Lung (tissue), 12 donors: Measurements from ENCODE around the gene CPSF7. TPM values are rescaled to one million over a fixed set of nuclear protein-coding genes. Genes with fewer than 3 reads are reported as not detected.

Source experiments
- ATAC-seq: fragments of 200-7000 bp; cut with Tn5 transposase; one replicate; pipeline ENCODE4 v1.9.1; 2020; ENCODE audit warnings: moderate number of reproducible peaks; ENCODE audit not compliant: insufficient read depth, low FRiP score
- DNase-seq, 3 donors: peaks; one replicate each; pipeline ENCODE4 v3.0.0-alpha.2; 2013 to 2017
- H3K27ac ChIP-seq, 2 donors: one replicate each; pipeline ENCODE4 v1.5.1; 2013; ENCODE audit warnings: mild to moderate bottlenecking in 2 of 2, moderate library complexity in 2 of 2, control low read depth in 1 of 2, inconsistent platforms in 1 of 2, low read depth in 1 of 2, low read length in 1 of 2
- H3K27me3 ChIP-seq, 3 donors: one replicate each; pipeline ENCODE4 v1.5.1; 2013; ENCODE audit warnings: low read length in 2 of 3; ENCODE audit not compliant: control insufficient read depth in 3 of 3, insufficient read depth in 3 of 3
- H3K36me3 ChIP-seq, 4 donors: one replicate each; pipeline ENCODE4 v1.5.1; 2013; ENCODE audit warnings: low read length in 4 of 4, mild to moderate bottlenecking in 1 of 4, moderate library complexity in 1 of 4; ENCODE audit not compliant: control insufficient read depth in 4 of 4, insufficient read depth in 4 of 4
- H3K4me1 ChIP-seq, 5 donors: one replicate each; pipeline ENCODE4 v1.5.1; 2013; ENCODE audit warnings: low read length in 5 of 5, mild to moderate bottlenecking in 2 of 5, moderate library complexity in 1 of 5; ENCODE audit not compliant: control insufficient read depth in 5 of 5, insufficient read depth in 5 of 5
- H3K4me3 ChIP-seq: one replicate; pipeline ENCODE4 v1.5.1; 2013; ENCODE audit warnings: mild to moderate bottlenecking, control low read depth, moderate library complexity
- H3K9ac ChIP-seq, 2 donors: one replicate each; pipeline ENCODE4 v1.5.1; 2013; ENCODE audit warnings: low read length in 2 of 2, control low read depth in 1 of 2; ENCODE audit not compliant: insufficient read depth in 1 of 2
- H3K9me3 ChIP-seq, 4 donors: one replicate each; pipeline ENCODE4 v1.5.1; 2013; ENCODE audit warnings: low read length in 3 of 4, mild to moderate bottlenecking in 1 of 4, moderate library complexity in 1 of 4; ENCODE audit not compliant: control insufficient read depth in 4 of 4, insufficient read depth in 3 of 4
- CTCF ChIP-seq: IDR thresholded peaks from 2 replicates; pipeline ENCODE4 v1.5.1; 2012; ENCODE audit warnings: mild to moderate bottlenecking; ENCODE audit errors: control extremely low read depth, extremely low read depth
- WGBS, 2 donors: extraction: QIAGEN DNeasy Blood & Tissue Kit; methylation state at CpG; one replicate each; pipeline ENCODE4 v1.1.7; 2013; 5-methylcytosine and 5-hydroxymethylcytosine counted together
- polyA plus RNA-seq, 2 donors: library from polyadenylated mRNA; stranded (reverse); fragments of 200-250 nt; gene quantifications; one replicate each; pipeline ENCODE4 v1.2.1, GENCODE V29; 2013
- total RNA-seq, 2 donors: library from RNA; depleted of rRNA in 1 of 2; stranded (reverse); fragments of >200 nt in 1 of 2; gene quantifications; one replicate each; pipeline ENCODE4 v1.2.1, GENCODE V29; 2014 to 2021
- donor health status: control.
- donor health status: control.
- donor health status: Bipolar disorder and iron deficiency.
- donor health status: healthy.
- donor health status: DM: yes; HTN: yes; CAD: no.

CPSF7 gene
- total and polyA plus RNA-seq, 4 donors = 34.8 to 64.7 (median 52.5) TPM

- ATAC-seq = no peak
- TF ChIP-seq CTCF = no peak
Measured at GRCh38 chr11:61415381-61415780, 14.4 kb downstream of the CPSF7 start.

GRCh38 chr11:61414547-61414946, 15.2 kb downstream of the CPSF7 start:
- Histone ChIP-seq H3K4me3 (no peak overlapping the region), H3K9ac (no peak overlapping the region), H3K36me3 (peaks cover 55 to 78% (median 59%) of the 10 kb centered on the region in 4 donors), H3K27ac (no peak overlapping the region), H3K4me1 (peaks cover 0 to 5% (median 0%) of the 10 kb centered on the region in 5 donors), H3K27me3 (no peaks in the 10 kb centered on the region), H3K9me3 (no peaks in the 10 kb centered on the region)
- TF ChIP-seq CTCF = no peak
- DNase-seq (no peak), ATAC-seq (no peak)
- WGBS, 2 donors = 25 to 42% methylated on average over 2 of the region's 2 CpGs

More at GRCh38 chr11:61415381-61415780, 14.4 kb downstream of the CPSF7 start:
- H3K9ac ChIP-seq = no peak overlapping the region
- H3K9me3 ChIP-seq = no peaks in the 10 kb centered on the region
- peaks cover 0 to 5% (median 0%) of the 10 kb centered on the region in 5 donors for H3K4me1 ChIP-seq
- peaks cover 54 to 78% (median 62%) of the 10 kb centered on the region in 4 donors for H3K36me3 ChIP-seq
- H3K4me3 ChIP-seq = no peak overlapping the region
- WGBS, 2 donors = 88 to 93% methylated on average over 6 of the region's 6 CpGs
- no peaks in the 10 kb centered on the region for H3K27me3 ChIP-seq
- no peak overlapping the region for H3K27ac ChIP-seq
- DNase-seq = no peak

GRCh38 chr11:61413496-61413895, 16.3 kb downstream of the CPSF7 start:
- Histone ChIP-seq H3K9ac (no peak overlapping the region), H3K27me3 (no peaks in the 10 kb centered on the region), H3K9me3 (no peaks in the 10 kb centered on the region), H3K27ac (no peak overlapping the region), H3K4me1 (peaks cover 0 to 5% (median 0%) of the 10 kb centered on the region in 5 donors), H3K36me3 (peaks cover 53 to 78% (median 57%) of the 10 kb centered on the region in 4 donors), H3K4me3 (no peak overlapping the region)
- DNase-seq (no peak), ATAC-seq (no peak)
- 84 to 90% methylated on average over 3 of the region's 3 CpGs for WGBS, 2 donors
- TF ChIP-seq CTCF = no peak

- Histone ChIP-seq H3K4me1 (no peaks in the 10 kb centered on the region), H3K9ac (no peak overlapping the region), H3K27me3 (no peaks in the 10 kb centered on the region), H3K27ac (no peak overlapping the region), H3K4me3 (no peak overlapping the region), H3K9me3 (no peaks in the 10 kb centered on the region), H3K36me3 (peaks cover 43 to 72% (median 57%) of the 10 kb centered on the region in 4 donors)
- ATAC-seq (no peak), DNase-seq (no peak)
- 83 to 86% methylated on average over 9 of the region's 9 CpGs for WGBS, 2 donors
- TF ChIP-seq CTCF = no peak
Measured at GRCh38 chr11:61411589-61411988, 18.2 kb downstream of the CPSF7 start.
